ENCODE measurements around the gene NPFF.
"Not testable (repeated sequence)": the region's sequence is repeated elsewhere in the genome, so short reads cannot be mapped to it uniquely, and the experiment has no call there.

The NPFF gene

GRCh38 chr12:53506881-53507602, at the start of gene NPFF:
TSS of gene NPFF (minus strand) at chr12:53507484. CDS start at chr12:53507474, 10 bp downstream.
- Histone ChIP-seq H3K4me1 (ENCODE audit: control insufficient read depth, insufficient read depth, low read length) (peaks cover 2% of the 10 kb centered on the region), H3K4me3 (ENCODE audit: low read depth, low read length) (no peak within 1 kb of the TSS), H3K9ac (ENCODE audit: low read length) (no peak within 1 kb of the TSS), H3K27ac (ENCODE audit: low read depth, low read length) (no peak within 1 kb of the TSS), H3K9me3 (ENCODE audit: control insufficient read depth, insufficient read depth, low read depth, low read length) (no peaks in the 10 kb centered on the region), H3K27me3 (ENCODE audit: control insufficient read depth, insufficient read depth, low read length) (no peaks in the 10 kb centered on the region), H3K36me3 (ENCODE audit: control insufficient read depth, insufficient read depth, low read length) (peaks cover 44% of the 10 kb centered on the region)

GRCh38 chr12:53552361-53553327, 45.4 kb upstream of the NPFF start:
- peaks cover 17% of the 10 kb centered on the region for H3K36me3 ChIP-seq (ENCODE audit: control insufficient read depth, insufficient read depth, low read length)
- H3K27me3 ChIP-seq (ENCODE audit: control insufficient read depth, insufficient read depth, low read length), result no peaks in the 10 kb centered on the region
- no peak overlapping the region for H3K27ac ChIP-seq (ENCODE audit: low read depth, low read length)
- H3K9me3 ChIP-seq (ENCODE audit: control insufficient read depth, insufficient read depth, low read depth, low read length), result no peaks in the 10 kb centered on the region
- H3K4me3 ChIP-seq (ENCODE audit: low read depth, low read length), result no peak overlapping the region
- H3K4me1 ChIP-seq (ENCODE audit: control insufficient read depth, insufficient read depth, low read length), result no peaks in the 10 kb centered on the region
- H3K9ac ChIP-seq (ENCODE audit: low read length), result no peak overlapping the region

DNA sequence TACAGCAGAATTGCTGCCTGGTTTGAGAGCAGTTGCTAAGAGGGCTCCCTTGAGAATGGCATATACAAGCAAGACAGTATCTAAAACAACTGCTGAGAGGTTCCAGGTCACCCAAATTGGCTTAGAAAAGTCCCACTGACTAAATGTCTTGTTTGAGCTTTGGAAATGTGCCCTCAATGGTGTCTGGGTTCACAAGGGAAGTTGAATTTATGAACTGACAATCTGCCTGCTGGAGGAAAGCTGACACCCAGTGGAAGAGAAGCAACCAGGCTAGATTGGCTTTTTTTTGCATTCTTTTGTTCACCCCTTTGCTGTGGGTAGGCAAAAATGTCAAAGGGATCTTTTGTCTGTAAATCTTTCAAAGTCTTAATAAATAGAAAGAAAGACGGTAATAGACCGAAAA, 44.6 kb upstream of the NPFF start:
- H3K4me1 ChIP-seq (ENCODE audit: control insufficient read depth, insufficient read depth, low read length), result no peaks in the 10 kb centered on the region
- H3K9me3 ChIP-seq (ENCODE audit: control insufficient read depth, insufficient read depth, low read depth, low read length), result no peaks in the 10 kb centered on the region
- H3K4me3 ChIP-seq (ENCODE audit: low read depth, low read length), result no peak overlapping the region
- no peaks in the 10 kb centered on the region for H3K27me3 ChIP-seq (ENCODE audit: control insufficient read depth, insufficient read depth, low read length)
- no peak overlapping the region for H3K9ac ChIP-seq (ENCODE audit: low read length)
- no peak overlapping the region for H3K27ac ChIP-seq (ENCODE audit: low read depth, low read length)
- H3K36me3 ChIP-seq (ENCODE audit: control insufficient read depth, insufficient read depth, low read length), result peaks cover 19% of the 10 kb centered on the region

- no peaks in the 10 kb centered on the region for H3K27me3 ChIP-seq (ENCODE audit: control insufficient read depth, insufficient read depth, low read length)
- no peak overlapping the region for H3K9ac ChIP-seq (ENCODE audit: low read length)
- H3K4me1 ChIP-seq (ENCODE audit: control insufficient read depth, insufficient read depth, low read length), result no peaks in the 10 kb centered on the region
- H3K27ac ChIP-seq (ENCODE audit: low read depth, low read length), result no peak overlapping the region
- H3K9me3 ChIP-seq (ENCODE audit: control insufficient read depth, insufficient read depth, low read depth, low read length), result no peaks in the 10 kb centered on the region
- H3K4me3 ChIP-seq (ENCODE audit: low read depth, low read length), result no peak overlapping the region
- H3K36me3 ChIP-seq (ENCODE audit: control insufficient read depth, insufficient read depth, low read length), result peaks cover 19% of the 10 kb centered on the region
These were observed 43.3 kb upstream of the NPFF start for GRCh38 chr12:53550595-53550994.

- H3K9me3 ChIP-seq (ENCODE audit: control insufficient read depth, insufficient read depth, low read depth, low read length); H3K27ac ChIP-seq (ENCODE audit: low read depth, low read length); H3K9ac ChIP-seq (ENCODE audit: low read length); H3K4me3 ChIP-seq (ENCODE audit: low read depth, low read length); H3K4me1 ChIP-seq (ENCODE audit: control insufficient read depth, insufficient read depth, low read length); H3K27me3 ChIP-seq (ENCODE audit: control insufficient read depth, insufficient read depth, low read length): not testable (repeated sequence)
- H3K36me3 ChIP-seq (ENCODE audit: control insufficient read depth, insufficient read depth, low read length), result peaks cover 19% of the 10 kb centered on the region
These were observed 42.8 kb upstream of the NPFF start for GRCh38 chr12:53550131-53550530.

GRCh38 chr12:53548354-53548753, 41.1 kb upstream of the NPFF start:
- not testable (repeated sequence) for H3K4me3 ChIP-seq (ENCODE audit: low read depth, low read length); H3K27me3 ChIP-seq (ENCODE audit: control insufficient read depth, insufficient read depth, low read length); H3K27ac ChIP-seq (ENCODE audit: low read depth, low read length); H3K9me3 ChIP-seq (ENCODE audit: control insufficient read depth, insufficient read depth, low read depth, low read length); H3K9ac ChIP-seq (ENCODE audit: low read length); H3K4me1 ChIP-seq (ENCODE audit: control insufficient read depth, insufficient read depth, low read length)
- H3K36me3 ChIP-seq (ENCODE audit: control insufficient read depth, insufficient read depth, low read length), result peaks cover 19% of the 10 kb centered on the region

DNA sequence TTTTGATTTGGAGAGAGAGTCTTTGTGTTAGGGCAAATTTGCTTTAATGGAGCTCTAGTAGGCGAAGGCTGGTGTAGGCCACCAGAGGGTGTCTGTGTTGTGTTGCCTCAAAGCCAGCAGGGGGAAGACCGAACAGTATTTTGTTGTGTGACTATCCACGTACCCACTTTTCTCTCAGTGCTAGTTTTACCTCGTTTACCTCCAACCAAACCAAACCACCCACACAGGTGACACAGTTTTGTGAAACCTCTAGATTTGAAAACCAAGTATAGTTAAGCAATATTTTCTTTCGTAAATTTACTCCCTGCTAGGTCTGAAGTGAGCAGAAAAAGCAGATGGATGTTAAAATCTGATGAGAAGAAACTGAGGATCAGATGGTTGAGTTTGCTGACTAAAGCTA, 36.3 kb upstream of the NPFF start:
- no peaks in the 10 kb centered on the region for H3K27me3 ChIP-seq (ENCODE audit: control insufficient read depth, insufficient read depth, low read length)
- peaks cover 3% of the 10 kb centered on the region; the same call in 1 of the 2 replicates for H3K4me1 ChIP-seq (ENCODE audit: control insufficient read depth, insufficient read depth, low read length)
- no peaks in the 10 kb centered on the region for H3K9me3 ChIP-seq (ENCODE audit: control insufficient read depth, insufficient read depth, low read depth, low read length)
- peaks cover 12% of the 10 kb centered on the region; the same call in 1 of the 2 replicates for H3K36me3 ChIP-seq (ENCODE audit: control insufficient read depth, insufficient read depth, low read length)
- H3K27ac ChIP-seq (ENCODE audit: low read depth, low read length), result no peak overlapping the region
- H3K4me3 ChIP-seq (ENCODE audit: low read depth, low read length), result no peak overlapping the region
- no peak overlapping the region for H3K9ac ChIP-seq (ENCODE audit: low read length)

GRCh38 chr12:53539526-53539925, 32.2 kb upstream of the NPFF start:
- Histone ChIP-seq H3K4me3 (ENCODE audit: low read depth, low read length) (no peak overlapping the region), H3K4me1 (ENCODE audit: control insufficient read depth, insufficient read depth, low read length) (peaks cover 3% of the 10 kb centered on the region; the same call in 1 of the 2 replicates), H3K27ac (ENCODE audit: low read depth, low read length) (no peak overlapping the region), H3K9ac (ENCODE audit: low read length) (no peak overlapping the region), H3K27me3 (ENCODE audit: control insufficient read depth, insufficient read depth, low read length) (no peaks in the 10 kb centered on the region), H3K9me3 (ENCODE audit: control insufficient read depth, insufficient read depth, low read depth, low read length) (no peaks in the 10 kb centered on the region), H3K36me3 (ENCODE audit: control insufficient read depth, insufficient read depth, low read length) (peaks cover 29% of the 10 kb centered on the region)

- Histone ChIP-seq H3K9ac (ENCODE audit: low read length) (no peak overlapping the region), H3K4me1 (ENCODE audit: control insufficient read depth, insufficient read depth, low read length) (no peaks in the 10 kb centered on the region), H3K27me3 (ENCODE audit: control insufficient read depth, insufficient read depth, low read length) (no peaks in the 10 kb centered on the region), H3K4me3 (ENCODE audit: low read depth, low read length) (no peak overlapping the region), H3K9me3 (ENCODE audit: control insufficient read depth, insufficient read depth, low read depth, low read length) (no peaks in the 10 kb centered on the region), H3K36me3 (ENCODE audit: control insufficient read depth, insufficient read depth, low read length) (peaks cover 38% of the 10 kb centered on the region), H3K27ac (ENCODE audit: low read depth, low read length) (no peak overlapping the region)
These were observed 31.0 kb upstream of the NPFF start for GRCh38 chr12:53538209-53538689.

DNA sequence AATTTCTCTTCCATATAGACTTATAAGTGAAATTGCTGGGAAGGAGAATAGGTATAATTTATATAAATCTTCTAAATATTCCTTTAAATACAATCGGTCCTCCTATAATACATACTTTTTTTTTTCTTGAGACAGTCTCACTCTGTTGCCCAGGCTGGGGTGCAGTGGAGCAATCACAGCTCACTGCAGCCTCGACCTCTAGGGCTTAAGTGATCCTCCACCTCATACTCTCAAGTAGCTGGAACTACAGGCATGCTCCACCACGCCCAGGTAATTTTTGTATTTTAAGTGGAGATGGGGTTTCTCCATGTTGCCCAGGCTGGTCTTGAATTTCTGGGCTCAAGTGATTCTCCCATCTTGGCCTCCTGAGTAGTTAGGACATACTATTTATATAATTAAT, 29.7 kb upstream of the NPFF start:
- Histone ChIP-seq H3K27ac (ENCODE audit: low read depth, low read length) (no peak overlapping the region), H3K4me3 (ENCODE audit: low read depth, low read length) (no peak overlapping the region), H3K36me3 (ENCODE audit: control insufficient read depth, insufficient read depth, low read length) (peaks cover 46% of the 10 kb centered on the region), H3K9ac (ENCODE audit: low read length) (no peak overlapping the region), H3K9me3 (ENCODE audit: control insufficient read depth, insufficient read depth, low read depth, low read length) (no peaks in the 10 kb centered on the region), H3K27me3 (ENCODE audit: control insufficient read depth, insufficient read depth, low read length) (no peaks in the 10 kb centered on the region), H3K4me1 (ENCODE audit: control insufficient read depth, insufficient read depth, low read length) (no peaks in the 10 kb centered on the region)

DNA sequence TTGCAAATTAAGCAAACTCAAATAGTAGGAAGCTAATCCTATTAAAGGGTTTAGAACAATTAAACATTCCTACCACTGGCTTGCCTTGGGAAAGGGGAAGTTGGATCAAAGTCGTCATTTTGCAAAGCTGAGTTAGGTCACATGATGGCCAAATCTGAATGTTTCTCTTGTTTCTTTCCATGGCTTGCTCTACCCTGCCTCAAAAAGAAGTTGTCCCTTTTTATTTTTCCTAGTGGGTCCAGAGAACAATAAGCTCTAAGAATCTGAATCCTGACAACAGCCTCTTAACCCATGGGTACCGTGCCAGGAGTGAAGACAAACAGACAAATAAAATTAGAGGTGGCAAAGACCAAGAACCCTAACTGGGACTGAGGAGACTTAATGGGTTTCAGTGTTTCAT, 26.2 kb upstream of the NPFF start:
- H3K4me1 ChIP-seq (ENCODE audit: control insufficient read depth, insufficient read depth, low read length), result no peaks in the 10 kb centered on the region
- no peak overlapping the region for H3K27ac ChIP-seq (ENCODE audit: low read depth, low read length)
- peaks cover 60% of the 10 kb centered on the region for H3K36me3 ChIP-seq (ENCODE audit: control insufficient read depth, insufficient read depth, low read length)
- no peak overlapping the region for H3K4me3 ChIP-seq (ENCODE audit: low read depth, low read length)
- no peaks in the 10 kb centered on the region for H3K9me3 ChIP-seq (ENCODE audit: control insufficient read depth, insufficient read depth, low read depth, low read length)
- H3K9ac ChIP-seq (ENCODE audit: low read length), result no peak overlapping the region
- H3K27me3 ChIP-seq (ENCODE audit: control insufficient read depth, insufficient read depth, low read length), result no peaks in the 10 kb centered on the region
